Spinal cord (tissue), 10 donors: ENCODE measurements around the gene TDRD15. TPM values are rescaled to one million over a fixed set of nuclear protein-coding genes. Genes with fewer than 3 reads are reported as not detected.

Source experiments
- DNase-seq, 6 donors: peaks; one replicate each; pipeline versions ENCODE4 v3.0.0 to v3.0.0-alpha.2; 2013 to 2015; ENCODE audit warnings: low spot score in 6 of 6, low read depth in 4 of 6
- H3K27ac ChIP-seq: one replicate; pipeline ENCODE4 v1.5.1; 2013; ENCODE audit warnings: low read depth, low read length, control low read depth
- H3K27me3 ChIP-seq: one replicate; pipeline ENCODE4 v1.6.1; 2013; ENCODE audit warnings: low read length; ENCODE audit not compliant: control insufficient read depth, insufficient read depth
- H3K36me3 ChIP-seq: one replicate; pipeline ENCODE4 v1.6.1; 2013; ENCODE audit warnings: low read length; ENCODE audit not compliant: control insufficient read depth, insufficient read depth
- H3K4me1 ChIP-seq: one replicate; pipeline ENCODE4 v1.6.1; 2013; ENCODE audit warnings: low read length; ENCODE audit not compliant: control insufficient read depth, insufficient read depth
- H3K4me3 ChIP-seq: one replicate; pipeline ENCODE4 v1.5.1; 2013; ENCODE audit warnings: low read depth, low read length, control low read depth
- H3K9me3 ChIP-seq: one replicate; pipeline ENCODE4 v1.6.1; 2013; ENCODE audit warnings: low read length; ENCODE audit not compliant: control insufficient read depth, insufficient read depth
- WGBS: methylation state at CpG from one replicate; pipeline ENCODE4 v1.1.5; 2013; ENCODE audit warnings: missing lambda C conversion rate; ENCODE audit not compliant: insufficient coverage; 5-methylcytosine and 5-hydroxymethylcytosine counted together
- long read RNA-seq, 4 donors: transcript quantifications; one replicate each; lab custom pipeline, GENCODE V29; 2026
- polyA plus RNA-seq, 2 donors: library from polyadenylated mRNA; unstranded; fragments of 120-200 nt; gene quantifications; one replicate each; pipeline ENCODE4 v1.2.1, GENCODE V29; 2013; ENCODE audit not compliant: insufficient read length in 2 of 2
- total RNA-seq, 2 donors: library from RNA; depleted of rRNA in 1 of 2; stranded (reverse); fragments of 120-200 nt in 1 of 2; fragments of >200 nt in 1 of 2; gene quantifications; one replicate each; pipeline versions ENCODE4 v1.2.3 to v1.2.4, GENCODE V29; 2013 to 2014
- donor health status: healthy.

Gene TDRD15
- total RNA-seq (1 to 10 TPM in 1 of 2 donors, under 1 TPM in 1; 0.20 to 1.4 TPM), polyA plus RNA-seq (under 1 TPM; 0.08 to 0.48 TPM)
- long read RNA-seq, donor 1, result 0 reads
- long read RNA-seq, donor 2, result 0 reads
- long read RNA-seq, donor 3, result 0 reads
- long read RNA-seq, donor 4, result 0 reads

- 95% methylated on average over 25 of the region's 27 CpGs for WGBS
- DNase-seq, result no peak
- H3K4me3 ChIP-seq, result no peak within 1 kb of the TSS
- H3K27ac ChIP-seq, result no peak within 1 kb of the TSS
- no peaks in the 10 kb centered on the region for H3K9me3 ChIP-seq
- no peaks in the 10 kb centered on the region for H3K4me1 ChIP-seq
- no peaks in the 10 kb centered on the region for H3K36me3 ChIP-seq
- H3K27me3 ChIP-seq, result no peaks in the 10 kb centered on the region
Observed at GRCh38 chr2:21123473-21124393, at the start of gene TDRD15. TSS of gene TDRD15 (plus strand) at chr2:21123968. CDS start at chr2:21137468, 13,500 bp downstream.

DNA sequence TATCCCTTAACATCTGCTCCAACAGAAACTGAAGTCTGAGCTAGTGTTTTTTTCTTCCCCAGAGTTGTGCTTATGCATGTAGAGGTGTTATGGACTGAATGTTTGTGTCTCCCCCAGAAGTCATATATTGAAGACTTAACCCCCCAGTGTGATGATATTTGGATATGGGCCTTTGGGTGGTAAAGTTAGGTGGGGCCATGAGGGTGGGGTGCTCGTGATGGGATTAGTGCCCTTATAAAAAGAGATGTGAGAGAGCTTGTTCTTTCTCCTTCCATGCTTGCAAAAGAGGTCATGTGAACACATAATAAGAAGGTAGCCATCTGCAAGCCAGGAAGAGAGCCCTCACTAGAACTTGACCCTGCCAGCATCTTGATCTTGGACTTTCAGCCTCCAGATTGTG lies 45.5 kb upstream of the TDRD15 start:
- H3K27me3 ChIP-seq, result no peaks in the 10 kb centered on the region
- no peaks in the 10 kb centered on the region for H3K9me3 ChIP-seq
- no peaks in the 10 kb centered on the region for H3K36me3 ChIP-seq
- WGBS, result 89% methylated on average over 1 of the region's 1 CpG
- no peaks in the 10 kb centered on the region for H3K4me1 ChIP-seq
- no peak for DNase-seq
- no peak overlapping the region for H3K27ac ChIP-seq
- no peak overlapping the region for H3K4me3 ChIP-seq

DNA sequence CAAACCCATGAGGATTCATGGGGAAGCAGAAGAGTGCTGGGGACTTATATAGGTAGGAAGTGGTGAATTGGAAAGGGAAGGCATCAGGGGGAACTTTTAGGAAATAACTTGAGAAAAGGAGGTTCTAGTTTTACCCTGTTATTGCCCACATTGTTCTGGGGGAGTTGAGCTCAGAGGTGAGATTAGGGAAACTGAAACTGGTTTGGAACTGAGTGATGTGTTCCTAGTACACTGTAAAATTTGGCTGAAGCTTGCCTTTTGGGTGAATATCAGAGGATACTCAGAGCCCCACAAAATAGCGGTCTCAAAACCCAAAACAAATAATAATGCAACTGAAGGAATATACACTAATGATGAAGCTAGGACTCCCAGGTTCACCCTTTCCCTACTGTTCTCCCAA lies 40.3 kb upstream of the TDRD15 start:
- Histone ChIP-seq H3K27me3 (no peaks in the 10 kb centered on the region), H3K27ac (no peak overlapping the region), H3K9me3 (no peaks in the 10 kb centered on the region), H3K4me3 (no peak overlapping the region), H3K4me1 (no peaks in the 10 kb centered on the region), H3K36me3 (no peaks in the 10 kb centered on the region)
- no CpG with 5 or more reads among the region's 1 CpG for WGBS
- no peak for DNase-seq

DNA sequence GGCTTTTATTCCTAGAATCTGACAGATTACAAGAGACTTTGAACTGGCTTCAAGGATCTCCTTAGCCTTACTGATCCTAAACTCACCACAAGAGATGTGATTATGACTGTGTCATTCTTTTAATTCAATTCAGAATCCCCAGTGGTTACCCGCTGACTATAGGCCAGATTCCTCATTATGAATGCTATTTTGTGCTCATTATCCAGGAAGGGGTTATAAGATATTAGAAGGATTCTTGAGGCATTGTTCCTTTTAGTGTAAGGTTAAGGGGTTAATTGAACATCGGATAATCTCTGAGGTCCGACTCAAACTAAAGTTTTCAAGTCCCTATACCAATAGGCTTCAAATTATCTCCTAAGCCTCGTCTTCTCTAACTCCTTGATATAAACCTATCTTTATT lies 39.4 kb upstream of the TDRD15 start:
- no peak for DNase-seq
- H3K4me3 ChIP-seq, result no peak overlapping the region
- H3K27ac ChIP-seq, result no peak overlapping the region
- no CpG with 5 or more reads among the region's 4 CpGs for WGBS
- no peaks in the 10 kb centered on the region for H3K27me3 ChIP-seq
- H3K9me3 ChIP-seq, result no peaks in the 10 kb centered on the region
- H3K4me1 ChIP-seq, result no peaks in the 10 kb centered on the region
- no peaks in the 10 kb centered on the region for H3K36me3 ChIP-seq

- Histone ChIP-seq H3K9me3 (no peaks in the 10 kb centered on the region), H3K27me3 (no peaks in the 10 kb centered on the region), H3K36me3 (no peaks in the 10 kb centered on the region), H3K27ac (no peak overlapping the region), H3K4me3 (no peak overlapping the region), H3K4me1 (no peaks in the 10 kb centered on the region)
- 44% methylated on average over 1 of the region's 3 CpGs for WGBS
- DNase-seq, result no peak
Observed at GRCh38 chr2:21092308-21092869, 31.4 kb upstream of the TDRD15 start.

DNA sequence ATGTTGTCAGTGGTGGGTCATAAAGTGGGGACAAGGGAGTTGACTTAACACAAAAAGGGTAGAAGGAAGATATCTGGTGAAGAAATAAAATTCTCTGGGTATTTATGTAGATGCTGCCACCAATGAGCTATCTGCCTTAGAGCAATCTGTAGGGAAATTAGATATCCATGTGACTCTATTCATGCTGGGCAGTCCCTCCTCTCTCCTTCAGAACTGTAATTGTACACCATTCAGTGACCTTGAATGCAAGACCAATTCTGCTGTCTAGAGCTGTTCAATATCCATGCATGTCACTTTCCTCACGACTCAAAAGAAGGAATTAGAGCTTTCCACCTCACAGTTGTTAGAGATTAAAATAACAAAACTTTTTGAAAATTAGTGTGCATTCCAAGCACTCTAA lies 28.6 kb upstream of the TDRD15 start:
- no peak for DNase-seq
- no peak overlapping the region for H3K4me3 ChIP-seq
- no peaks in the 10 kb centered on the region for H3K36me3 ChIP-seq
- no peaks in the 10 kb centered on the region for H3K27me3 ChIP-seq
- no peaks in the 10 kb centered on the region for H3K9me3 ChIP-seq
- H3K27ac ChIP-seq, result no peak overlapping the region
- H3K4me1 ChIP-seq, result no peaks in the 10 kb centered on the region
- WGBS, result no CpG with 5 or more reads among the region's 1 CpG

GRCh38 chr2:21095714-21096113 lies 28.1 kb upstream of the TDRD15 start:
- Histone ChIP-seq H3K27ac (no peak overlapping the region), H3K27me3 (no peaks in the 10 kb centered on the region), H3K4me3 (no peak overlapping the region), H3K9me3 (no peaks in the 10 kb centered on the region), H3K36me3 (no peaks in the 10 kb centered on the region), H3K4me1 (no peaks in the 10 kb centered on the region)
- DNase-seq, result no peak
- 96% methylated on average over 3 of the region's 3 CpGs for WGBS

GRCh38 chr2:21096458-21096857 lies 27.3 kb upstream of the TDRD15 start:
- H3K9me3 ChIP-seq, result no peaks in the 10 kb centered on the region
- no peak overlapping the region for H3K4me3 ChIP-seq
- H3K27ac ChIP-seq, result no peak overlapping the region
- no peaks in the 10 kb centered on the region for H3K27me3 ChIP-seq
- no CpG with 5 or more reads among the region's 1 CpG for WGBS
- no peaks in the 10 kb centered on the region for H3K4me1 ChIP-seq
- no peak for DNase-seq
- H3K36me3 ChIP-seq, result no peaks in the 10 kb centered on the region

DNA sequence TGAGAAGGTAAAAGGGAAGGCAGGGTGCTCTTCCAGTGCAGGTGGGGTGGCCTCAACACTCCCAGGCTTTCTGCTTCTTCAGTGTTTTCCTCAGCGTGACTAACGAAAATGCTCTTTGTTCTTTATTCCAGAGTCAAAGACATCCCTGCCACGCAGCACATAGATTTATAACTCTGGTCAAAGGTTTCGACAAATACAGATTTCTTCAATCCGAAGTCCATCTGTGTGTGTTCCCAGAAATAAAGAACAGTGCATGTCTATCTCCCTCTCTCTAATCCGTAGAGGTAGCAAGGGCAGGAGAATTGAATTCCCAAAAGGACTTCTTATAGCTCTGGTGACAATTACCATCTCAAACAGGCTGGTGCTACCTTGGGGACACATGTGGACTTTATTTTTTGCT lies 26.4 kb upstream of the TDRD15 start:
- 35% methylated on average over 2 of the region's 6 CpGs for WGBS
- H3K27me3 ChIP-seq, result no peaks in the 10 kb centered on the region

DNA sequence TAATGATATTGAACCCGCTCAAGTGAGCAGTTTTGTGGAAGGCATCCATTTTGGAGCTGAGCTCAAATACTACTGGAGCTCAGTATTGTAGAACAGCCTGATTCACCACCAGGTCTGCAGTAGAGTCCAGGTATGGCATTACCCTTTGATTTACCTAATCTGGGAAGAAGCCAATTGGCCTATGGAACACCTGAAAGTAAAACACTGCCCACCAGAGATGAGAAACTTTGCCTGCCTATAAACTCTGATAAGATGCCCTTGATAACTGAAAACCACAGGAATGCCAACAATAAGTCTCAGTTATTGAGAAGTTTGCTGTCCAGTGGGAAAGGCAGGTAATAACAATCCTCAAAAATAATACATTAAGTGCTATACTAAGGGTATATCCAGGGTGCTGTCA lies 25.5 kb upstream of the TDRD15 start:
- Histone ChIP-seq H3K36me3 (no peaks in the 10 kb centered on the region), H3K27ac (no peak overlapping the region), H3K9me3 (no peaks in the 10 kb centered on the region), H3K4me3 (no peak overlapping the region), H3K4me1 (no peaks in the 10 kb centered on the region), H3K27me3 (no peaks in the 10 kb centered on the region)
- 60% methylated on average over 1 of the region's 1 CpG for WGBS
- DNase-seq, result no peak

More for the DNA sequence above, 26.4 kb upstream of the TDRD15 start:
- H3K27ac ChIP-seq, result no peak overlapping the region
- H3K4me1 ChIP-seq, result no peaks in the 10 kb centered on the region
- H3K4me3 ChIP-seq, result no peak overlapping the region
- DNase-seq, result no peak
- H3K9me3 ChIP-seq, result no peaks in the 10 kb centered on the region
- no peaks in the 10 kb centered on the region for H3K36me3 ChIP-seq
